Pons (tissue), 1 donor: ENCODE measurements around the gene PEPD.
"Not testable (repeated sequence)": the region's sequence is repeated elsewhere in the genome, so short reads cannot be mapped to it uniquely, and the experiment has no call there.

Source experiments
- DNase-seq: peaks from one replicate; pipeline ENCODE4 v3.0.0-alpha.2; 2016; ENCODE audit warnings: low spot score

PEPD gene

DNA sequence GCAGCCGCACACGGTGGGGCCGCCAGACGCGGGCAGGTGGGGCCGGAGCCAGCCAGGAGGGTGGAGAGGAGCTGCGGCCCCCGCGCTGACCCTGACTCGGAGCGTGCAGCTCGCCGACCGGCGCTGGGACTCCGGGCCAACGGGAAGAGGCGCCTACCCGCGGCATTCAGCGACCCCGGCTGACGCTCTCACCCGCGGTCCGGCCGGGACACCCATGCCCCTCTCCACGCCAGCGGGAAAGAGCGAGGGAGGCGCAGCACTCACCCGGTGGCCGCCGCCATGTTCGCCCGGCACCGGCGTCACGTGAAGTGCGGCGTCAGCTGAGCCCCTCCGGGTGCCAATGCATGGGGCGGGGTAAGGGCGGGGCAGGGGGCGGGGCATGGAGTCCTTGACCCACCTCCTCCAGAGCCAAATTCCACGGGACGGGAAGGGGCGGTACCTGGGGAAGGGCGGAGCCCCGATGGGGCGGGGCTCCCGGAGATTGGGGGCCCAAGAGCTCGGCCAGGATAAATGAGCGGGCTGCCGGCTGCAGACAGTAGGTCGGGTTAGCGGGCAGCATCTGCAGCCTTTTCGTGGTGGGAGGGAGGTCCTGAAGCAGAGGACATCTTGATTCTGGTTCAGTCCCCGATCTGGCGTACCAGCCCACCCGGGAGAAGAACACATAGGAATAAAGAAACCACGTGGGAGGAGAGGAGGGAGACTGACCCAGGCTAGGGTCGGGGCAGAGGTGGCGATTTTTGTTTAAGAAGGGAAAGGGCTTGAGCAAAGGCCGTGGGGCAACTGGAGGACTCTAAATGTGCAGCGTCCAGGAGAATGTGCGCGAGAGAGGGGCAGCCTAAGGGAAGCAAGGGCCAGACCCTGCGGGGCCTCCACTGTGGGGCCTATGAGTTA is at the start of gene PEPD:
Gene PEPD (minus strand): TSS at position 312 of the 891 bp plus-strand sequence. CDS start 31 bp downstream, at position 281.
- peak; percentile 92 for DNase-seq

DNA sequence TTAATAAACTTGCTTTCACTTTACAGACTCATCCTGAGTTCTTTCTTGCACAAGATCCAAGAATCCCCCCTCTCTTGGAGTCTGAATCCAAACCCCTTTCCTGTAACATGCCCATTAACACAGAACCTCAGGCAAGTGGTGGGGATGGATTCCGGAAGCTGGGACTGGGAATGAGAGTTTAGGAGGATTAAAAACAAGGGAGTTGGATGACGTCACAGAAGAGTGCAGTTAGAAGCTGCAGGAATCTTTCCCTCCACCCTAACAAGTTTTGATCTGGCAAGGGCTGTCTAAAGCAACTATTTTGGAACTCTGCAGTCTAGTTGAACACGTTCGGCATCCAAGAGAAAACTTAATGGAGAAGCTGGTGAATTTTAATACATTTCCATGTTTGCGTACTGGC is 48.2 kb upstream of the PEPD start:
- DNase-seq, result no peak

DNA sequence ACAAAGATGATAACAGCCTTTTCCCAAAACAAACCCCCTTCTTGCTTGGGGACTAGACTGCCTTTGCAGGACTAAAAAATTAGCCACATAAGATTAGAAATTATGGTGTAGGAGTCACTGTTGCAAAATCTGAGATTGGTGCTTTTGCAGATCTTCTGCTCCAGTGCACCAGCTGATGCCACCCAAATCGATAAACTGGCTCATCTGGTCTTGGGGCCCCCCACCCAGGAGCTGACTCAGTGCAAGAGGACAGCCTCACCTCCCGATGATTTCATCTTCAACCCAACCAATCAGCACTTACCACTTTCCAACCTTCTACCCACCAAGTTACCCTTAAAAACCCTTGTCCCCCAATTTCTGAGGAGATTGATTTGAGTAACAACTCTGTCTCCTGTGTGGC is 47.1 kb upstream of the PEPD start:
- no peak for DNase-seq

DNA sequence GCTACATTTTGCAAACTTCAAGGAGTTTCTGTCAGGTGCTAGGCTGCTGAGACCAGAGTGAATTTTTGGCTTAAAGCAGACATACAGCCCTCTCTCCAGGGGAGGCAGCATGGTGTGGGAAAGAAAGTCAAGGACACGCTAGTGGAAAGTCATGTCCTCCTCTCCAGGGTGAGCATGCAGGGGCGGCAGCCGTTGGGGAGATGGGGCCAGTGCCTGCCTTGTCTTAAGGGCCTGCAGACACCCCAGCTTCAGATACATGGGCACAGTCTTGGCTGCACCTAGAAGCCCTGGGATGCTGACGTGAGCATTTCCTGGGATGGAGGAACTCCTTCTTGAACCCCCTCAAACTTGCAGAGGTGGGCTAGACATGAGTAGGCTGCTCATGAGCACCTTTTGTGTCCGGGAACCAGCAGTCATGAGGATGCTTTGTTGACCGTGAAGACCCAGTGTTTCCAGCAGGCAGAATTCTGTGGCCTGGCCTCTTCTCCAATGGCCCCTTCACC is 43.3 kb upstream of the PEPD start:
- DNase-seq, result no peak

DNA sequence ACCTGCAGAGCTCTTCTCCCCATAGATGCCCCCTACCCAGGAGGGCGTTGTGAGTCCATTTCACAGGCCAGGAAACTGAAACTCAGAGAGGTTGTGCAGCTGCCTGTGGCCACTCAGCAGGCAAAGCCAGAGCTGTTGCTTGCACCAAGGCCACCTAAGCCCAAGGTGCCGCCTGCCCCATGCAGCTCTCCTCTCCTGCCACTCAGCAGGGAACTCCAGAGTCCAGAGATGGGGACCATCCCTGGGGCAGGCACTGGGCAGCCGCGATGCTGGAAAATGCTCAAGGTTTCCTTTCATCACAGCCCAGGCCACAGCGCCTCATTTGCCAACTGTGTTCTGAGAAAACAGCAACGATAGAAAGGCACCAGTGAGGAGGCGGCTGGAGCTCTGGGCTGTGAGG is 41.0 kb upstream of the PEPD start:
- DNase-seq, result no peak

DNA sequence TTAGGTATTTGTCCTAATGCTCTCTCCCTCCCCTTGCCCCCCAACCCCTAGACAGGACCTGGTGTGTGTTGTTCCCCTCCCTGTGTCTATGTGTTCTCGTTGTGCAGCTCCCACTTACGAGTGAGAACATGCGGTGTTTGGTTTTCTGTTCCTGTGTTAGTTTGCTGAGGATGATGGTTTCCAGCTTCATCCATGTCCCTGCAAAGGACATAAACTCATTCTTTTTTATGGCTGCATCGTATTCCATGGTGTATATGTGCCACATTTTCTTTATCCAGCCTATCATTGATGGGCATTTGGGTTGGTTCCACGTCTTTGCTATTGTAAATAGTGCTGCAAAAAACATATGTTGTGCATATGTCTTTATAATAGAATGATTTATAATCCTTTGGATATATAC is 40.1 kb upstream of the PEPD start:
- DNase-seq, result not testable (repeated sequence)

DNA sequence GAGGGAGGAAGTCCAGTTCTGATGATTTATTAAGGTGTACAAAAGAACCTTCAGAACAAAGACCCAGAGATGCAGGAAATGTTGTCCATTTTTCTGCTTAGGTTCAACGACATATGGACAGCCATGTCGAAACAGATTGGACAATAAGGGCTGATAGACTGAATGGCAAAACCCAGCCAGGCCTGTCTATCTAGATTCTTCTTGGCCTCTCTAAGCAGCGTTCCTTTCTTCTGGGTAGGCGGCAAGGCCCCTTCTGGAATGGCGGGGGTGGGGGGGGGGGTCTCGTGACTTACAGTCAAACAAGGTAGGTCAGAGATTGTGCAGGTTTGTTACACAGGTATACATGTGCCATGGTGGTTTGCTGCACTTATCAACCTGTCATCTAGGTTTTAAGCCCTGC is 39.7 kb upstream of the PEPD start:
- no peak for DNase-seq

DNA sequence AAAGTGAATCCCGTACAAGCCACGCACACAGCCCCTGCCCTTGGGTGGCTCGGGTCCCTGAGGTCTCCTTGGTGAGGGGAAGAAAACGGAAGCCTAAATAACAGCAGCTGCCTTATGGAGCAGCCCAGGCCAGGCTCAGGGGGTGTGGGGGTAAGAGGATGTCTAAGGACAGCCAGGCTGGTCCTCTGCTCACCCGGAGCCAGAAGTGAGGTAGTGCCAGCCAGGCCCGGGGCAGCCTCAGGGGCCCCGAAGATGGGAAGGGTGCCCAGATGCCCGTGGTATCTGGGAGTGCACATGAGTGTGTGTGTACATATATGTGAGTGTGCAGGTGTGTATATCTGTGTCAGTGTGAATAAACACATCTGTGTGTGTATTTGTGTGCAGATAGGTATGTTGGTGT is 38.4 kb upstream of the PEPD start:
- no peak for DNase-seq

DNA sequence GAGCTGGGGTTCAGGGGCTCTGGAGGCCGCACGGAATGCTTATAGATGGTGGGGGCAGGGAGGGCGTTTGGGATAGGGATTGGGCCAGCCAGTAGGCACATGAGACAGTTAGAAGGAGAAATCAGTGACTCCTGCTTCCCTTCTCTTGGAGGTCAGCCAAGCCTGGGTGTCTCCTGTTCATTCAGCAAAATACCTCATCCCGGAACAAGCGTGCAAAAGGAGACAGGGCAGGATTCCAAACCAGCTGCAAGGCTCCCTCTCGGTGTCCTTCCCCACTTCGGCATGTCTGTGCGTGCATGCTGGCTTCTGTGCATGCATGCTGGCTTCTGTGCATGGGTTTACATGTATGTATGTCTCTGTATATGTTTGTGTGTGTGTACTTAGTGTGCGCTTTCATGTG is 37.3 kb upstream of the PEPD start:
- DNase-seq, result no peak

DNA sequence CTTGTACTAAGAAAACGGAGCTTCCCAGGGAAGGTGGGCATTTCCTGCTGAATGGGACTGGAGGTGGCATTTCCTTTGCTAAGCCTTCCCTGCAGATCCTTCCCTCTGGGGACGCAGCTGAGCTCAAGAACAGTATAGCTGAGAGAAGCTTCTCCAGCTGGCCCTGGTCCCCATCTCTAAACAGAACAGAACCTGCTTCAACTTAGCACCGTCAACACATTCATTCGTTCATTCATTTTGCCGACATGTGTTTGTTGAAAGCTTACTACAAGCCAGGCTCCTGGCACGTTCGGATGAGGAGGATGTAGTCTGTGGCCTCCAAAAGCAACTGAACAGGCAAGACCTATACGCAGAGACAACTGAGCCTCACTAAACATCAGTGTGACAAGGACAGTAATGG is 36.6 kb upstream of the PEPD start:
- DNase-seq, result no peak

DNA sequence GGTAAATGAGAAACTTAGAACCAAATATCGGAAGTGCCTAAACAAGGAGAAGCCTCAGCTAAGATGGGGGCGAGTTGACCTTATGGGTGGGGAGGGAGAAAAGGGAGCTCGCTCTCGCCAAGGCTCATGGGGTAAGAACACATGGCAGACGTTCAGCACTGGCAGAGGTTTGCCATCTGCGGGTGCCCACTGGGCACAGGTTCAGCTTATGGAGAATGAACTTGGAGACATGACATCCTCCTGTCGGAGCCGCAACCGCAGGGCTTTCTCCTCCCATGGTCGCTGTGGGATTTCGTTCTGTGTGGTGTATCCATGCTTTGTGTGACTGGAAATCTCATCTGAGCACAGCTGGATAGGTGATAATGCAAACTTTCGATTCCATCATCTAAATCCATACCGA is 36.1 kb upstream of the PEPD start:
- DNase-seq, result no peak

DNA sequence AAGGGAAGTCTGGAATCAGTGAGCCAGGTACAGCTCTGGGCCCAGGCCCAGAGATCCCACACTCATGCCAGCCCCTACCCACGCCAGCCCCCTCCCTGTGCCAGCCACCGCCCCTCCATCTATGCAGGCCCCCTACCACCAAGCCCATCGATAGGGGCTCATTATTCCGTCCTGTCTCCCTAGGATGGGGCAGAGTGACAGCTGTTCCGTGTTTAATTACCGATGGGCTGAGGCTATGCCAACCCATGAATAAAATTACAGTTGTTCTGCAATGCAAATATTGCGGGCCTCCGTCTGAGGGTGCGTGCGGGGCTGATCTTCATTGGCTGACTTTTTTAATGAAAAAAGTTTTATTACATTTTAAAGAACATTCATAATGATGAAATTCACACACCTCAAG is 35.6 kb upstream of the PEPD start:
- DNase-seq, result no peak

DNA sequence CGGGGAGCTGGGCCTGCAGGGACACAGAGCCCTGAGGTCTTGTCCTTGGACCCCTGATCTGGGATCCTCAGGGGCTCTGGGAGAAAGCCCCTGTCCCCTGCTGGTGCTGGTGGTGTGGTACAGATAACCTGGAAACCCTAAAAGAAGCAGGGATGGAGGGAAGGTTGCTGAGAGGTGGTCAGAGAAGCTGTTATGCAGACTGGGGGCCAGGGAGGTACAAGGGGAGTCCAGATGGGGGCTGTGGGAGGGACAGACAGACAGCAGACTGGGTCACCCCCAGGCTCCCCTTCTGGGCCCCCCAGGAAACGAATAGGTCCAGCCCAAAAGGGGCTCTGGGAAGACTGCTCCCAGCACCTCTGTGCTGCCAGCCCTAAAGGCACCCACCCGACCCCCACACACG is 34.7 kb upstream of the PEPD start:
- DNase-seq, result no peak

DNA sequence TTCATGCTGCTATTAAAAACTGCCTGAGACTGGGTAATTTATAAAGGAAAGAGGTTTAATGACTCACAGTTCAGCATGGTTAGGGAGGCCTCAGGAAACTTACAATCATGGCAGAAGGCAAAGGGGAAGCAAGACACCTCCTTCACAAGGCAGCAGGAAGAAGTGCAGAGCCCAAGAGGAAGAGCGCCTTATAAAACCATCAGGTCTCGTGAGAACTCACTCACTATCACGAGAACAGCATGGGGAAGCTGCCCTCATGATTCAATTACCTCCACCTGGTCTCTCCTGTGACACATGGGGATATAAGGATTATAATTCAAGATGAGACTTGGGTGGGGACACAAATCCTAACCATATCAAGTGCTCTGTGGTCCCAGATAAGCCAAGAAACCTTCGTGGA is 34.1 kb upstream of the PEPD start:
- DNase-seq, result not testable (repeated sequence)

DNA sequence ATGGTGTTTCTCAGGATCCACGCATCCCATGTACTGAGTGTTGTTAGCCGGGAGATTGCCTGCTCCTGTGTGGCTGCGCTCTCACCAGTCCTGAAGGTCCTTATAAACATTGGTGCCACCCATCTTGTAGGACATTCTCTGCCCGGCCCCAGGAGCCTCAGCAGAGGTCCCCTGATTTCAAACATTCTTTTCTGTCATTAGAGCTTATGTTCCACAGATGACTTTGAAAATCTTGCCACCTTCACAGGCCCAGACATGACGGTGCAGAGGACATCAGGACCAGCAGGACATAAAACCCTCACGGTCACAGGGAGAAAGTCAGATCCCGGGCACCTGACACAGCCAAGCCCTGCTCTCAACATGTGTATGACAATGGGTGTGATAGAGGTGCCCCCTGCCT is 33.2 kb upstream of the PEPD start:
- DNase-seq, result no peak

DNA sequence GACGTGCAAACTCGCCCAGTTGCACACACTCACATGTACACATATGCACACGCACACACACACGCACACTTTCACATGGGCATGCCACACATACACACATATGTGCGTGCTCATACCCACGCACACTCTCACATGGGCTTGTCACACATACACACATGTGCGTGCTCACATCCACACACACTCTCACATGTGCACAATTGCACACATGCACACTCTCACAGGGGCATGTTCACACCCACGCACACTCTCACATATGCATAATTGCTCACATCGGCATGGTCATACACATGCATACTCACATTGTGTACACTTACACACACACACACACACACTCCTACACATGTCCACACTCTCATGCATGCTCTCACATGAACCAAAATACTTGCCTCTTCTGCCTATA is 32.8 kb upstream of the PEPD start:
- no peak for DNase-seq

DNA sequence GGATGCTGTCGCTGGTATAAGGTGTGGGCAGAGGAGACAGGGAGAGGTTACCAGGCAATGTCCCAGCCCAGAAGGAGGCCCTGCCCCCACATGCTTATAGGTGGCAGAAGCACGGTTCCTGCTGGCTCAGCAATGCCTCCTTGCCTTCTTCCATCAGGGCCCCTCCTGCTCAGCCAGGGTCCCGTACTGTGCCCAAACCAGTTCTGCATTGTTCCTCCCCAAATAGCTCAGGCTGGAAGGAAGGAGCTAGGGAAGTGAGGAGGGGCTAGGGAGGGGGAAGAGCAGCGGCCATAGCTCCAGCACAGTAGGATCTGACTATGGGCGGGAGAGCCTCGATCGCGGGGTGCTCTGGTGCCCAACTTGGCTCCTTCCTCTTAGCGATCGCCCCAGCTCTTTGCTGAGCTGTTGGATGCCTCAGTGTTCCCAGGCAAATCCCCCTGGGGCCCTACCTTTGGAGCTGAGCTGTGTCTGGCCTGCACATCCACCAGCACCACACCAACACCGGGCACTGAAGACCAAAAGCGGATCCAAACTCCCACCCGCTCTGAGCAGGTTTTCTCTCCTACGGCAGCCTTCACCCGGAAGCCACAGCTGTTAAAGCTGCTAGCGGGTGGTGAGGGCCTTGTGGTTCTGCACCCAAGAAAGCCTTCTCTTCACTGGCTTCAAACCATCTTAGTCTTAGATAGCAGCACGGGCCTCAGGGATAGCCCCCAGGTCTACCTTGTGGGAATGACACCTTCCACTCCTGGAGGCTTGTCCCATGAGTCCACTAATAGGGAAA is 32.1 kb upstream of the PEPD start:
- DNase-seq, result no peak

DNA sequence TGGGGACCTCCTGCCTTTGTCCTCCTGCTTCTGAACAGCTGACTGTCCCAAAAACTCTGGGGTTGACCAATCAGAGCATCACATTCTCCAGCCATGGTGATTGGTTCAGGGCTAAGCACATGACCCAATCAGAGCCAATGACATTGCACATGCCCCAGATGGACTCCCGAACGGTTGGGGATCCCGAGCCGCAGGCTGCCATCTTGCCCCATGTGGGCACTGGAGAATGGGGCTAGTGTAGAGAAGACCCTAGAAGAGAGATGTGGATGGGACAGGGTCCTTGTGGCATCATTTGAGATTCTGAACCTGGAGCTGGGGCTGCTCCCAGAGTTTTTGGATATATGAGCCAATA is 31.3 kb upstream of the PEPD start:
- no peak for DNase-seq

DNA sequence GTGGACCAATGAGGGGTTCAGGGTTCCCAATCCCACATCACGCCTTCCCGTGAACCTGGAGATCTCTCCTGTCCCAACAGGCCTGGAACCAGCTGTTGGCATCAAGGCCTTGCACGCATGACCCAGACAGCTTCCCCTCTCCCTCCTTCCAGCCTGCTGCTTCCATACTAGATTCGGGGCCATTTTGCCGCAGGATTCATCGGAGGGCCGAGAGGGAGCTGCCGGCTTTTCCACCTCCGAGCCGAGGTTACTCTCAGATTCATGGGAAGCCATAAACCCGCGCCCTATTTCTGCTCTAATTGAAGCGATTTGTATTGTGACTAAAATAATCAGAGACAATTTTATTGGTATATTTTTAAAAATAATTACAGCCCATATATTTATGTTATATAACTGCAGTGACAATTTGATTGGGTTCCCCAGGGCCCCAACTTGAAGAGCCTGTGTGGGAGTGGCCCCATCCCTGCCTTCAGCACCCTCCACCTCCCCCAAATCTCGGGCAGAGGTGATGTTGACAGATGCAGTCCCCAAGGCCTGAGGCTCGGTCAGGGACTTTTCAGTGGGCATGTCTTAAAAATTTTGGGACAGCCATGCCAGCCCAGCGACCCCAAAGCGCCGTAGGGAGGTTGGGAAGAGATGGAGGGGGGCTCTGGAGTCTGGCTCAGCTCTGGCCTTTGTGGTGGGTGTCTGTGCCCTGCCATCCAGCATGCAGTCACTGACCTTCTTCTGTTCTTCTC is 30.8 kb upstream of the PEPD start:
- no peak for DNase-seq

DNA sequence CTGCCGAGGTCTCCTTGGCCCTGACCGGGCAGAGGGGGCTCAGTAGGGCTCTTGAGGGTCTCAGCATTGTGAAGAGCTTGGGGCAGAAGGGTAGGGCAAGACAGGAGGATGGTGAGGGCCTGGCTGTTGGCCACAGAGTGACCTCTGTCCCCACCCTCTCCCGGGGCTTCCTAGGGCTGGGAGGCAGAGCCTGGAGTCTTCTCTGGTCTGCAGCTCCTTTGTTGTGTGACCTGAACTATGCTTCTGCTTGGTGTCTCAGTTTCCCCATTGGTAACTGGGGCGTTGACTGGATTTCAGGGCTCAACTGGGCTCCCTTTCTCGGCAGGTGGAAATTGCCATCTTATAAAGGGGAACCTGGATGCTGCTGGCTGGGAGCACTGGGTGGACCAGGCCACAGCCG is 30.1 kb upstream of the PEPD start:
- no peak for DNase-seq

DNA sequence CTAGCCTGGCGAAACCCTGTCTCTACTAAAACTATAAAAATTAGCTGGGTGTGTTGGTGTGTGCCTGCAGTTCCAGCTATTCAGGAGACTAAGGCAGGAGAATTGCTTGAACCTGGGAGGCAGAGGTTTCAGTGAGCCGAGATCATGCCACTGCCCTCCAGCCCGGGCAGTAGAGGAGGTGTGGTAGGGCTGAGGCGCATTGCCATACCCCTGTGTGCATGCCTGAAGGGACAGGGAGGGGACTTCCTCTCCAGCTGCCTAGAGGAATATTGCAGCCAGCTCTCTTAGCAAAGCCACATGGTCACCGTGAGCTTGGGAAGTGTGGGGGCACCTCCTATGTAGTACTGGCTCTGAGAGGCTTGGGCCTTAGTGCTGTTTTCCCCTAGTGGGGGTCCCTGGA is 29.2 kb upstream of the PEPD start:
- no peak for DNase-seq

DNA sequence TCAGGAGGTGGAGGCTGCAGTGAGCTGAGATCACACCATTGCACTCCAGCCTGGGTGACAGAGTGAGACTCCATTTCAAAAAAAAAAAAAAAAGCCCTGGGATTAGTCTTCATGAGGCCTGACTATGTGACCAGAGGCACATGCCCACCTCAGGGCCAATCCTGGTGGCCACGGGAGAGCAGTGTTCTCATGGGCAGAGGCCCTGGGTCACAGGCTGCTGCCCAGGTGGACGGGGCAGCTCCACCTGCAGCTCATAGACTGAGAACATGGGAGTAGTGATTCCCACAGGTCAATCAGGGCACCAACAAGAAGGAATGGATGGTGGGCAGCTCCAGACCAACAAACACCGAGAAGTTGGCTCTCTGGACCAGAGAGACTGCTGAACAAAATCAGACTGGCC is 26.1 kb upstream of the PEPD start:
- DNase-seq, result no peak

DNA sequence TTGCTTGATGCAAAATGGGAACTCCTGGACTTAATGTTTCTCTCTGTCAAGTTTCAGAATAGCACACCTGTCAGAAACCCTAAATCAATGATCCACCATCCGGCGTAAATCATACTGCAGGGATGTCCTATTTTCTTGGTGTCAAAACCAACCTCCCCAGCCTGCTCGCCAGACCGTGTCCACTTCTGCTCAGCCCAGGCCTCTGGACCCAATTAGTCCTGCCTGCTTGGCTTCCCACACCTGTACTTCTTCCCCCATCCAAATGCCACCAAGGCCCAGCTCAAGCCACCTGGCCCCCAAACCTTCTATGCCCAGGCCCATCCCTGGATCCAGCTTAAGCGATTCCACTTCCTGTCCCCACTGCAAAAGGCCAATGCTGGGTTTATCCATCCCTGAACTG is 25.1 kb upstream of the PEPD start:
- no peak for DNase-seq
